Activated naive CD4-positive, alpha-beta T cell (primary cell): ENCODE measurements around the gene RNU5D-1.
A peak's percentile ranks its signal among the peaks of the same experiment; 100 is the strongest.
"Not testable (repeated sequence)": the region's sequence is repeated elsewhere in the genome, so short reads cannot be mapped to it uniquely, and the experiment has no call there.

Experiments
- DNase-seq, 4 experiments: peaks; one replicate each; lab custom pipeline; 2025; lab: John Stamatoyannopoulos, UW

RNU5D-1 gene

GRCh38 chr1:44699375-44699774, 31.6 kb downstream of the RNU5D-1 start:
- not testable (repeated sequence) for DNase-seq

GRCh38 chr1:44698138-44698537, 32.8 kb downstream of the RNU5D-1 start:
- DNase-seq: no peak

GRCh38 chr1:44696789-44697345, 34.1 kb downstream of the RNU5D-1 start:
- DNase-seq: peak in 2 of 4 experiments; percentile 22 to 50

GRCh38 chr1:44696101-44696500, 34.9 kb downstream of the RNU5D-1 start:
- DNase-seq: no peak

- DNase-seq: no peak
Observed at GRCh38 chr1:44695671-44696070, 35.3 kb downstream of the RNU5D-1 start.

GRCh38 chr1:44694863-44695478, 36.0 kb downstream of the RNU5D-1 start:
- no peak for DNase-seq

GRCh38 chr1:44693900-44694299, 37.1 kb downstream of the RNU5D-1 start:
- no peak for DNase-seq

GRCh38 chr1:44693159-44693558, 37.8 kb downstream of the RNU5D-1 start:
- no peak for DNase-seq

- no peak for DNase-seq
Observed at GRCh38 chr1:44689447-44689765, 41.6 kb downstream of the RNU5D-1 start.

GRCh38 chr1:44688760-44689446, 42.1 kb downstream of the RNU5D-1 start:
- no peak for DNase-seq

GRCh38 chr1:44685881-44686280, 45.1 kb downstream of the RNU5D-1 start:
- DNase-seq: no peak

GRCh38 chr1:44685218-44685617, 45.8 kb downstream of the RNU5D-1 start:
- DNase-seq: no peak

- DNase-seq: no peak
Observed at GRCh38 chr1:44684525-44684924, 46.4 kb downstream of the RNU5D-1 start.

GRCh38 chr1:44682883-44683265, 48.1 kb downstream of the RNU5D-1 start:
- no peak for DNase-seq

- no peak for DNase-seq
Observed at GRCh38 chr1:44681905-44682882, 48.8 kb downstream of the RNU5D-1 start.
